T1000 (cell line): ENCODE data around the gene CEP290.
"Not testable (repeated sequence)": the region's sequence is repeated elsewhere in the genome, so short reads cannot be mapped to it uniquely, and the experiment has no call there.

ENCODE experiments used
- DNase-seq: peaks from one replicate; lab custom pipeline; 2025; ENCODE audit warnings: mixed read lengths; lab: John Stamatoyannopoulos, UW

Gene CEP290

GRCh38 chr12:88144546-88145468 lies 2.9 kb upstream of the CEP290 start:
- DNase-seq, result no peak

- DNase-seq, result no peak
Measured at GRCh38 chr12:88144037-88144436, 2.1 kb upstream of the CEP290 start.

GRCh38 chr12:88142610-88142991 lies 713 bp upstream of the CEP290 start:
- peak; percentile 85 for DNase-seq

- no peak for DNase-seq
Measured at GRCh38 chr12:88141425-88141773, 489 bp downstream of the CEP290 start.

GRCh38 chr12:88139711-88140110 lies 2.2 kb downstream of the CEP290 start:
- not testable (repeated sequence) for DNase-seq

GRCh38 chr12:88133181-88133580 lies 8.7 kb downstream of the CEP290 start:
- not testable (repeated sequence) for DNase-seq

- no peak for DNase-seq
Measured at GRCh38 chr12:88132392-88132791, 9.5 kb downstream of the CEP290 start.

- no peak for DNase-seq
Measured at GRCh38 chr12:88127855-88128254, 14.0 kb downstream of the CEP290 start.

GRCh38 chr12:88127099-88127498 lies 14.8 kb downstream of the CEP290 start:
- no peak for DNase-seq

GRCh38 chr12:88122666-88123065 lies 19.2 kb downstream of the CEP290 start:
- no peak for DNase-seq

- no peak for DNase-seq
Measured at GRCh38 chr12:88113871-88114270, 28.0 kb downstream of the CEP290 start.

- no peak for DNase-seq
Measured at GRCh38 chr12:88111074-88111652, 30.7 kb downstream of the CEP290 start.

- DNase-seq, result no peak
Measured at GRCh38 chr12:88108021-88108420, 33.9 kb downstream of the CEP290 start.

GRCh38 chr12:88093573-88093972 lies 48.3 kb downstream of the CEP290 start:
- DNase-seq, result no peak

GRCh38 chr12:88092771-88093170 lies 49.1 kb downstream of the CEP290 start:
- no peak for DNase-seq

- DNase-seq, result no peak
Measured at GRCh38 chr12:88084210-88084609, 57.7 kb downstream of the CEP290 start.

- no peak for DNase-seq
Measured at GRCh38 chr12:88083634-88084033, 58.3 kb downstream of the CEP290 start.

- DNase-seq, result no peak
Measured at GRCh38 chr12:88081247-88081646, 60.6 kb downstream of the CEP290 start.

- DNase-seq, result no peak
Measured at GRCh38 chr12:88067301-88067700, 74.6 kb downstream of the CEP290 start.

- DNase-seq, result no peak
Measured at GRCh38 chr12:88063375-88063774, 78.5 kb downstream of the CEP290 start.

GRCh38 chr12:88062474-88062873 lies 79.4 kb downstream of the CEP290 start:
- DNase-seq, result no peak

GRCh38 chr12:88058719-88059077 lies 83.2 kb downstream of the CEP290 start:
- no peak for DNase-seq

GRCh38 chr12:88057994-88058718 lies 83.7 kb downstream of the CEP290 start:
- DNase-seq, result no peak
